Right forelimb (tissue), 1 donor: ENCODE data around the gene TMEM131L.
"Not testable (repeated sequence)": the region's sequence is repeated elsewhere in the genome, so short reads cannot be mapped to it uniquely, and the experiment has no call there.

Experiments
- DNase-seq: peaks from one replicate; pipeline ENCODE4 v3.0.0-alpha.2; 2018

The TMEM131L gene

GRCh38 chr4:153506341-153507309 is 40.5 kb downstream of the TMEM131L start:
- DNase-seq = no peak

- no peak for DNase-seq
Observed at GRCh38 chr4:153507310-153508073, 41.3 kb downstream of the TMEM131L start.

- not testable (repeated sequence) for DNase-seq
Observed at GRCh38 chr4:153509212-153509611, 43.1 kb downstream of the TMEM131L start.

GRCh38 chr4:153509724-153510123 is 43.6 kb downstream of the TMEM131L start:
- no peak for DNase-seq

GRCh38 chr4:153510252-153511001 is 44.3 kb downstream of the TMEM131L start:
- DNase-seq = no peak

GRCh38 chr4:153511104-153511503 is 44.9 kb downstream of the TMEM131L start:
- no peak for DNase-seq

GRCh38 chr4:153512162-153512852 is 46.1 kb downstream of the TMEM131L start:
- DNase-seq = no peak

GRCh38 chr4:153512952-153513500 is 46.9 kb downstream of the TMEM131L start:
- DNase-seq = no peak

- no peak for DNase-seq
Observed at GRCh38 chr4:153513596-153513995, 47.4 kb downstream of the TMEM131L start.

- DNase-seq = no peak
Observed at GRCh38 chr4:153514001-153514526, 47.9 kb downstream of the TMEM131L start.

GRCh38 chr4:153514688-153515426 is 48.7 kb downstream of the TMEM131L start:
- no peak for DNase-seq

GRCh38 chr4:153517159-153517558 is 51.0 kb downstream of the TMEM131L start:
- no peak for DNase-seq

GRCh38 chr4:153518001-153518400 is 51.8 kb downstream of the TMEM131L start:
- DNase-seq = no peak

- no peak for DNase-seq
Observed at GRCh38 chr4:153518637-153519389, 52.7 kb downstream of the TMEM131L start.

- DNase-seq = no peak
Observed at GRCh38 chr4:153519687-153520086, 53.5 kb downstream of the TMEM131L start.

GRCh38 chr4:153520227-153520626 is 54.1 kb downstream of the TMEM131L start:
- no peak for DNase-seq

- no peak for DNase-seq
Observed at GRCh38 chr4:153520801-153521329, 54.7 kb downstream of the TMEM131L start.

- no peak for DNase-seq
Observed at GRCh38 chr4:153521478-153521877, 55.3 kb downstream of the TMEM131L start.

GRCh38 chr4:153521999-153522801 is 56.0 kb downstream of the TMEM131L start:
- DNase-seq = no peak
